Chondrocyte (in vitro differentiated cells): ENCODE results near the gene LRRC70. TPM values are rescaled to one million over a fixed set of nuclear protein-coding genes. Genes with fewer than 3 reads are reported as not detected.
"Not testable (repeated sequence)": the region's sequence is repeated elsewhere in the genome, so short reads cannot be mapped to it uniquely, and the experiment has no call there.

Source experiments
- DNase-seq: peaks from one replicate; pipeline ENCODE4 v3.0.0; 2021; ENCODE audit warnings: mixed read lengths, low spot score
- H3K27ac Mint-ChIP-seq: one replicate; pipeline ENCODE4 v1.8.0; 2021; ENCODE audit warnings: mild to moderate bottlenecking, moderate library complexity, mixed read lengths; ENCODE audit not compliant: unreplicated experiment
- H3K27me3 Mint-ChIP-seq: 2 replicates; pipeline ENCODE4 v1.8.0; 2021; ENCODE audit warnings: low read depth, mixed read lengths
- H3K36me3 Mint-ChIP-seq: 2 replicates; pipeline ENCODE4 v1.8.0; 2021; ENCODE audit warnings: low read depth, mixed read lengths
- H3K4me1 Mint-ChIP-seq: 2 replicates; pipeline ENCODE4 v1.8.0; 2021; ENCODE audit warnings: low read depth, mild to moderate bottlenecking, mixed read lengths
- H3K4me3 Mint-ChIP-seq: one replicate; pipeline ENCODE4 v1.8.0; 2021; ENCODE audit warnings: mild to moderate bottlenecking, moderate library complexity, mixed read lengths; ENCODE audit not compliant: unreplicated experiment
- H3K9me3 Mint-ChIP-seq: 2 replicates; pipeline ENCODE4 v1.8.0; 2021; ENCODE audit warnings: low read depth, mixed read lengths
- total RNA-seq: library from RNA; stranded (reverse); gene quantifications from 3 replicates; pipeline ENCODE4 v1.2.1, GENCODE V29; 2021
- TF ChIP-seq, protein P1 (sequence below): fragments of 200-600 bp; sonication (generic); IDR thresholded peaks from 2 replicates; pipeline ENCODE4 v1.5.0; 2021; ENCODE audit warnings: antibody characterized with exemption, mild to moderate bottlenecking, moderate library complexity

Gene LRRC70
- total RNA-seq, 1 donor from 2014 or later = 0.20 TPM

- peaks cover 1% of the 10 kb centered on the region for H3K36me3 Mint-ChIP-seq
- H3K4me1 Mint-ChIP-seq = no peaks in the 10 kb centered on the region
- TF ChIP-seq, protein P1, sequence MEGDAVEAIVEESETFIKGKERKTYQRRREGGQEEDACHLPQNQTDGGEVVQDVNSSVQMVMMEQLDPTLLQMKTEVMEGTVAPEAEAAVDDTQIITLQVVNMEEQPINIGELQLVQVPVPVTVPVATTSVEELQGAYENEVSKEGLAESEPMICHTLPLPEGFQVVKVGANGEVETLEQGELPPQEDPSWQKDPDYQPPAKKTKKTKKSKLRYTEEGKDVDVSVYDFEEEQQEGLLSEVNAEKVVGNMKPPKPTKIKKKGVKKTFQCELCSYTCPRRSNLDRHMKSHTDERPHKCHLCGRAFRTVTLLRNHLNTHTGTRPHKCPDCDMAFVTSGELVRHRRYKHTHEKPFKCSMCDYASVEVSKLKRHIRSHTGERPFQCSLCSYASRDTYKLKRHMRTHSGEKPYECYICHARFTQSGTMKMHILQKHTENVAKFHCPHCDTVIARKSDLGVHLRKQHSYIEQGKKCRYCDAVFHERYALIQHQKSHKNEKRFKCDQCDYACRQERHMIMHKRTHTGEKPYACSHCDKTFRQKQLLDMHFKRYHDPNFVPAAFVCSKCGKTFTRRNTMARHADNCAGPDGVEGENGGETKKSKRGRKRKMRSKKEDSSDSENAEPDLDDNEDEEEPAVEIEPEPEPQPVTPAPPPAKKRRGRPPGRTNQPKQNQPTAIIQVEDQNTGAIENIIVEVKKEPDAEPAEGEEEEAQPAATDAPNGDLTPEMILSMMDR = no peak
- no peak for DNase-seq
- H3K27me3 Mint-ChIP-seq = no peaks in the 10 kb centered on the region
- H3K4me3 Mint-ChIP-seq = no peak overlapping the region
- no peaks in the 10 kb centered on the region for H3K9me3 Mint-ChIP-seq
- no peak overlapping the region for H3K27ac Mint-ChIP-seq
Measured at GRCh38 chr5:62623271-62623670, 44.7 kb downstream of the LRRC70 start.

- not testable (repeated sequence) for H3K9me3 Mint-ChIP-seq, H3K27me3 Mint-ChIP-seq, DNase-seq, H3K27ac Mint-ChIP-seq, H3K36me3 Mint-ChIP-seq, H3K4me1 Mint-ChIP-seq, H3K4me3 Mint-ChIP-seq
Measured at GRCh38 chr5:62624436-62624835, 45.8 kb downstream of the LRRC70 start.

DNA sequence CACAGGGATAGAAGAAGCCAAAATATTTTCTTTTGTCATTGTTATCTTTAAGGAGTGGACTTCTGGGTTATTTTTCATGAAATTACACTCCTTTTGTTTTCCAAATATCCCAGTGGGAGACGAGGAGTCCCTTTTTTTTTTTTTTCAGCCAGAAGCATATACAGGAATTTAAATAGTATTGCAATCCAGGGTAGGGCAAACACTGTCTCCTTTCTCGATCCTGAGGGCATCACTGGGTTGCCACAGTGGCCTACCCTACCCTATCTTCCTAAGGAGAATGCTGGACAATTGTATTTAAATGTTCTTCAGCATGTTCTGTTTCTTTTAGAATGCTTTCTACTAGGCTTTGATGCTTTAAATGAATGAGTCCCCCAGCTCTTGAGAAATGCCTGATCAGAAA, 47.9 kb downstream of the LRRC70 start:
- H3K4me3 Mint-ChIP-seq = no peak overlapping the region
- no peaks in the 10 kb centered on the region for H3K9me3 Mint-ChIP-seq
- H3K27me3 Mint-ChIP-seq = no peaks in the 10 kb centered on the region
- H3K36me3 Mint-ChIP-seq = peaks cover 8% of the 10 kb centered on the region
- TF ChIP-seq, protein P1 = no peak
- H3K27ac Mint-ChIP-seq = no peak overlapping the region
- DNase-seq = no peak
- H3K4me1 Mint-ChIP-seq = no peaks in the 10 kb centered on the region

GRCh38 chr5:62627121-62627520, 48.5 kb downstream of the LRRC70 start:
- Mint-ChIP-seq H3K27me3 (no peaks in the 10 kb centered on the region), H3K36me3 (peaks cover 11% of the 10 kb centered on the region), H3K27ac (no peak overlapping the region), H3K4me3 (no peak overlapping the region), H3K9me3 (no peaks in the 10 kb centered on the region), H3K4me1 (no peaks in the 10 kb centered on the region)
- TF ChIP-seq, protein P1 = no peak
- DNase-seq = no peak

- no peak for DNase-seq
- peaks cover 11% of the 10 kb centered on the region for H3K36me3 Mint-ChIP-seq
- TF ChIP-seq, protein P1 = no peak
- H3K9me3 Mint-ChIP-seq = no peaks in the 10 kb centered on the region
- no peak overlapping the region for H3K27ac Mint-ChIP-seq
- no peak overlapping the region for H3K4me3 Mint-ChIP-seq
- no peaks in the 10 kb centered on the region for H3K27me3 Mint-ChIP-seq
- no peaks in the 10 kb centered on the region for H3K4me1 Mint-ChIP-seq
Measured at GRCh38 chr5:62627901-62628300, 49.3 kb downstream of the LRRC70 start.

Other genes with a start within 250 kb of the LRRC70 start
- 19.0 to 22.5 TPM (median 20.2 TPM) in 3 replicates for gene DIMT1, start 174.9 kb upstream of the LRRC70 start, total RNA-seq
- 17.2 to 27.5 TPM (median 20.2 TPM) in 3 replicates for gene IPO11, start 166.1 kb upstream of the LRRC70 start, total RNA-seq